HepG2 (cell line): Measurements from ENCODE around the gene SLC35A3. TPM values are rescaled to one million over a fixed set of nuclear protein-coding genes. Genes with fewer than 3 reads are reported as not detected.

ENCODE experiments used
- CREBL2 ChIP-seq: sonication (generic); formaldehyde crosslinking; IDR thresholded peaks from 2 replicates; pipeline ENCODE4 v1.8.1; 2023; ENCODE audit warnings: missing genetic modification reagents, mild to moderate bottlenecking, borderline replicate concordance
- DBP ChIP-seq: sonication (generic); formaldehyde crosslinking; IDR thresholded peaks from 2 replicates; pipeline ENCODE4 v1.4.0; 2020; ENCODE audit warnings: missing genetic modification reagents; ENCODE audit errors: not compliant biosample characterization
- ELF4 ChIP-seq: sonication (generic); formaldehyde crosslinking; IDR thresholded peaks from 2 replicates; pipeline ENCODE4 v1.5.0; 2020; ENCODE audit warnings: missing genetic modification reagents, mild to moderate bottlenecking, moderate library complexity, borderline replicate concordance
- HDAC2 ChIP-seq: sonication (generic); formaldehyde crosslinking; IDR thresholded peaks from 2 replicates; pipeline ENCODE4 v1.4.0; 2020; ENCODE audit warnings: missing genetic modification reagents
- HMGA1 ChIP-seq: sonication (generic); formaldehyde crosslinking; conservative IDR thresholded peaks from 2 replicates; pipeline ENCODE4 v1.4.0; 2020; ENCODE audit warnings: missing genetic modification reagents
- HOXA5 ChIP-seq: sonication (generic); formaldehyde crosslinking; IDR thresholded peaks from 2 replicates; pipeline ENCODE4 v1.4.0; 2020; ENCODE audit warnings: missing genetic modification reagents
- KLF9 ChIP-seq: IDR thresholded peaks from 2 replicates; pipeline ENCODE4 v1.6.1; 2016; ENCODE audit warnings: low read depth
- REL ChIP-seq: sonication (generic); formaldehyde crosslinking; conservative IDR thresholded peaks from 2 replicates; pipeline ENCODE4 v1.8.0; 2022; ENCODE audit warnings: mild to moderate bottlenecking, missing genetic modification reagents, moderate library complexity
- SCMH1 ChIP-seq: sonication (generic); formaldehyde crosslinking; IDR thresholded peaks from 2 replicates; pipeline ENCODE4 v1.9.0; 2021; ENCODE audit warnings: missing genetic modification reagents, mild to moderate bottlenecking, borderline replicate concordance
- SRF ChIP-seq: IDR thresholded peaks from 2 replicates; pipeline ENCODE4 v1.6.1; 2011; ENCODE audit warnings: mild to moderate bottlenecking, low read depth, low read length, moderate library complexity
- THAP8 ChIP-seq: sonication (generic); formaldehyde crosslinking; IDR thresholded peaks from 2 replicates; pipeline ENCODE4 v1.5.1; 2020; ENCODE audit warnings: missing genetic modification reagents, mild to moderate bottlenecking, borderline replicate concordance
- TRIM22 ChIP-seq: fragments of 450-650 bp; IDR thresholded peaks from 2 replicates; pipeline ENCODE4 v1.6.1; 2017
- ZHX2 ChIP-seq, 2 experiments: sonication (generic) in 1 of 2; formaldehyde crosslinking in 1 of 2; IDR thresholded peaks; 2 replicates each; pipeline versions ENCODE4 v1.6.1 to v1.9.0; 2014 to 2022; ENCODE audit warnings: antibody characterized with exemption in 1 of 2, borderline replicate concordance in 1 of 2, inconsistent platforms in 1 of 2, low read depth in 1 of 2, missing genetic modification reagents in 1 of 2
- ZNF598 ChIP-seq: sonication (generic); formaldehyde crosslinking; IDR thresholded peaks from 2 replicates; pipeline ENCODE4 v1.5.1; 2020; ENCODE audit warnings: mild to moderate bottlenecking, missing genetic modification reagents, borderline replicate concordance
- ZNF607 ChIP-seq: sonication (generic); formaldehyde crosslinking; IDR thresholded peaks from 2 replicates; pipeline ENCODE4 v1.5.1; 2020; ENCODE audit warnings: missing genetic modification reagents, mild to moderate bottlenecking, borderline replicate concordance
- ZNF691 ChIP-seq: sonication (generic); formaldehyde crosslinking; IDR thresholded peaks from 2 replicates; pipeline ENCODE4 v1.4.0; 2020; ENCODE audit warnings: missing genetic modification reagents, low read depth, mild to moderate bottlenecking, borderline replicate concordance
- ZNF790 ChIP-seq: sonication (generic); formaldehyde crosslinking; IDR thresholded peaks from 2 replicates; pipeline ENCODE4 v1.8.0; 2022; ENCODE audit warnings: missing genetic modification reagents, mild to moderate bottlenecking, borderline replicate concordance
- polyA plus RNA-seq, 8 experiments: library from polyadenylated mRNA; depleted of rRNA in 3 of 8; stranded (reverse) in 7 of 8; unstranded in 1 of 8; fragments of >200 nt; fragmentation: Illumina TruSeq in 4 of 8; extraction: Trizol in 4 of 8; gene quantifications; 2 replicates each; pipeline versions ENCODE4 v1.2.1 to v1.2.3, GENCODE V29; 2011 to 2016; ENCODE audit warnings: low read depth in 4 of 8, missing spikeins in 1 of 8, mixed read lengths in 1 of 8; ENCODE audit not compliant: insufficient read depth in 1 of 8
- total RNA-seq, 5 experiments: library from RNA; depleted of rRNA; stranded (reverse); fragments of >200 nt; fragmentation: Illumina TruSeq; extraction: Trizol; gene quantifications; 2 replicates each; pipeline ENCODE4 v1.2.3, GENCODE V29; 2016; ENCODE audit warnings: low read depth in 1 of 5

SLC35A3 gene
- total and polyA plus RNA-seq, 2 of the 13 experiments (the other 11 are each of a cell fraction or from before 2014, with no cell fraction given): 11.2 to 24.9 TPM

- peak; percentile 65 for TF ChIP-seq ZHX2 (IDR thresholded peaks at IDR 0.05; ENCODE audit: low read depth)
- 0 out of 2 replicates have a peak, but pooled peaks have one; percentile 19 for TF ChIP-seq ZHX2 (CRISPR knock-in tag; IDR thresholded peaks at IDR 0.05; ENCODE audit: borderline replicate concordance)
- 0 out of 2 replicates have a peak, but pooled peaks have one; percentile 63 for TF ChIP-seq REL
- no peak; the same call in 1 of the 2 replicates for TF ChIP-seq ZNF598 (CRISPR knock-in tag)
- TF ChIP-seq SCMH1 (CRISPR knock-in tag): no peak
- TF ChIP-seq ZNF607: peak; percentile 86; the same call in 1 of the 2 replicates
- no peak for TF ChIP-seq HDAC2 (CRISPR knock-in tag)
- TF ChIP-seq SRF: no peak
- no peak for TF ChIP-seq HMGA1 (CRISPR knock-in tag)
- TF ChIP-seq HOXA5 (CRISPR knock-in tag): peak; percentile 80
- 0 out of 2 replicates have a peak, but pooled peaks have one; percentile 27 for TF ChIP-seq THAP8
- TF ChIP-seq ELF4 (CRISPR knock-in tag): no peak
- TF ChIP-seq KLF9 (CRISPR knock-in tag): peak; percentile 55; the same call in 1 of the 2 replicates
- TF ChIP-seq ZNF691 (CRISPR knock-in tag): 0 out of 2 replicates have a peak, but pooled peaks have one; percentile 25
- peak; percentile 43 for TF ChIP-seq DBP (CRISPR knock-in tag)
- no peak for TF ChIP-seq CREBL2
- TF ChIP-seq ZNF790 (CRISPR knock-in tag): no peak
- no peak for TF ChIP-seq TRIM22
These were observed 68.3 kb downstream of the SLC35A3 start (continued) for GRCh38 chr1:100037927-100038659.
